Cardiac muscle cell (in vitro differentiated cells and primary cell): Measurements from ENCODE around the gene NXN. TPM values are rescaled to one million over a fixed set of nuclear protein-coding genes. Genes with fewer than 3 reads are reported as not detected.

Experiments
- DNase-seq, 2 donors: peaks; one replicate each; pipeline versions ENCODE4 v3.0.0 to v3.0.0-alpha.2; 2010 to 2017; ENCODE audit warnings: low read depth in 1 of 2, low spot score in 1 of 2
- H3K27ac ChIP-seq: fragments of 200-600 bp; sonication (generic); 2 replicates; pipeline ENCODE4 v1.5.1; 2016
- H3K27me3 ChIP-seq: fragments of 200-600 bp; sonication (generic); 2 replicates; pipeline ENCODE4 v1.6.0; 2016; ENCODE audit warnings: control low read depth
- H3K36me3 ChIP-seq: fragments of 200-600 bp; sonication (generic); 2 replicates; pipeline ENCODE4 v1.5.1; 2016; ENCODE audit warnings: control low read depth
- H3K4me1 ChIP-seq: fragments of 200-600 bp; sonication (generic); 2 replicates; pipeline ENCODE4 v1.8.1; 2017; ENCODE audit warnings: low read depth, mild to moderate bottlenecking, mixed run types
- H3K4me3 ChIP-seq: fragments of 200-600 bp; sonication (generic); 2 replicates; pipeline ENCODE4 v1.5.1; 2016; ENCODE audit warnings: mild to moderate bottlenecking
- H3K9me3 ChIP-seq: fragments of 200-600 bp; sonication (generic); 2 replicates; pipeline ENCODE4 v1.5.1; 2017; ENCODE audit warnings: low read depth, mild to moderate bottlenecking, control low read depth
- CTCF ChIP-seq: IDR thresholded peaks from 2 replicates; pipeline ENCODE4 v1.5.1; 2012; ENCODE audit warnings: low read depth, mild to moderate bottlenecking, low read length
- polyA plus RNA-seq: library from polyadenylated mRNA; unstranded; fragments of >200 nt; fragmentation: Nextera tagmentation; extraction: Ambion mirVana; gene quantifications from 2 replicates; pipeline ENCODE4 v1.2.1, GENCODE V29; 2016
- total RNA-seq: library from RNA; depleted of rRNA; stranded (reverse); fragments of >200 nt; gene quantifications from 2 replicates; pipeline ENCODE4 v1.2.3, GENCODE V29; 2016

The NXN gene
- 107 and 122 TPM in 2 replicates for total RNA-seq
- 120 and 128 TPM in 2 replicates for polyA plus RNA-seq

- peak; percentile 15 for TF ChIP-seq CTCF
- peaks cover 37% of the 10 kb centered on the region for H3K4me1 ChIP-seq
- H3K9me3 ChIP-seq = no peaks in the 10 kb centered on the region
- peak; percentile 83 to 93 for DNase-seq
- peak within 1 kb of the TSS; percentile 90 for H3K27ac ChIP-seq
- H3K27me3 ChIP-seq = no peaks in the 10 kb centered on the region
- H3K4me3 ChIP-seq = peak within 1 kb of the TSS; percentile 93
- H3K36me3 ChIP-seq = no peaks in the 10 kb centered on the region
Observed at GRCh38 chr17:979539-980405, at the start of gene NXN. TSS of gene NXN (minus strand) at chr17:979776.

- no peak for TF ChIP-seq CTCF
- Histone ChIP-seq H3K4me1 (peaks cover 7% of the 10 kb centered on the region), H3K9me3 (no peaks in the 10 kb centered on the region), H3K4me3 (no peak overlapping the region), H3K36me3 (no peaks in the 10 kb centered on the region), H3K27me3 (peaks cover 4% of the 10 kb centered on the region), H3K27ac (no peak overlapping the region)
- DNase-seq = no peak
Observed at GRCh38 chr17:1027044-1027443, 47.5 kb upstream of the NXN start.

- H3K4me3 ChIP-seq = no peak overlapping the region
- no peak overlapping the region for H3K27ac ChIP-seq
- no peak for TF ChIP-seq CTCF
- H3K27me3 ChIP-seq = peaks cover 4% of the 10 kb centered on the region
- H3K36me3 ChIP-seq = no peaks in the 10 kb centered on the region
- no peaks in the 10 kb centered on the region for H3K9me3 ChIP-seq
- H3K4me1 ChIP-seq = peaks cover 5% of the 10 kb centered on the region
- DNase-seq = no peak
Observed at GRCh38 chr17:1026599-1026975, 47.0 kb upstream of the NXN start.

- no peak overlapping the region for H3K27ac ChIP-seq
- no peak for TF ChIP-seq CTCF
- DNase-seq = no peak
- no peaks in the 10 kb centered on the region for H3K9me3 ChIP-seq
- H3K36me3 ChIP-seq = no peaks in the 10 kb centered on the region
- no peak overlapping the region for H3K4me3 ChIP-seq
- no peaks in the 10 kb centered on the region for H3K27me3 ChIP-seq
- H3K4me1 ChIP-seq = peaks cover 8% of the 10 kb centered on the region
Observed at GRCh38 chr17:1025733-1026598, 46.4 kb upstream of the NXN start.

- DNase-seq = no peak
Observed at GRCh38 chr17:1024076-1024475, 44.5 kb upstream of the NXN start.

More at GRCh38 chr17:1024076-1024475, 44.5 kb upstream of the NXN start:
- H3K27me3 ChIP-seq = no peaks in the 10 kb centered on the region
- H3K36me3 ChIP-seq = no peaks in the 10 kb centered on the region
- H3K4me1 ChIP-seq = peaks cover 22% of the 10 kb centered on the region
- H3K27ac ChIP-seq = no peak overlapping the region
- no peak overlapping the region for H3K4me3 ChIP-seq
- no peak for TF ChIP-seq CTCF
- no peaks in the 10 kb centered on the region for H3K9me3 ChIP-seq
